GM18502 (cell line): ENCODE results near the gene NDRG3.

Experiments used
- ATAC-seq: cut with Tn5 transposase; IDR thresholded peaks from one replicate; pipeline ENCODE4 v1.9.1; 2021; ENCODE audit warnings: mild to moderate bottlenecking; ENCODE audit not compliant: unreplicated experiment, poor library complexity

The NDRG3 gene

DNA sequence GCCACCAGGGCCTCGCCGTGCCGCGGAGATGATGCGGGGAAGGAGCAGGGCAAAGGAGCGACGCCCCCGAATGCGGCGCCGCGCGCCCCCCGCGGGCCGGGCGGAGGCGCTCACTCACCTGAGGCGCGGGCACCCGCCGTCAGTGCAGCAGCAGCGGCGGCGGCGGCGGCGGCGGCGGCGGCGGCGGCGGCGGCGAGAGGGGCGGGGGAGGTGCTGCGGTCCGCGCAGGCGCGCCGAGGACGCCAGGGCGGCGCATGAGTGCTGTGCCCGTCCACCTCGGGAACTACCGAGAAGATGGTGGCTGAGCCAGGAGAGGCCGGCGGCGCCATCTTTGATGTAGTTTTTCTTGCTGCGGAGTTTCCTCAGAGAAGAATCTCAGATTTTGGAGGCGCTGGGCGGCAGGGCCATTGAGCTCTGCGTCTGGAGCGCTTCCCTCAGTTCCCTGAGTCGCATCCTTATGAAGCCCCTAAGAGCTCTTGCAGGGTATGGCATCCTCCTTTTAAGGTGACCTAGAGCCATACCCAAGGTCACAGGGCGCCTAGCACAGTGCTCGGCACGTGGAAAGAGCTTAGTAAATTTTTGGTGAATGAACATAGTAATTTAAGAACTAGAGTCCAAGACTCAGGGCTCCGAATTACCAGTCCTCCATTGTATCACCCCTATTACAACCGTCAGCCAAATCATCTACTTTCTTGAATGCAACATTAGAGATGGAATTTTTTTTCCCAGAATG, at the start of gene NDRG3:
Gene NDRG3 (minus strand): TSS at position 164 of the 733 bp plus-strand sequence. CDS start 24,355 bp downstream, outside the sequence.
- ATAC-seq, result peak; percentile 94

- ATAC-seq, result no peak
These were observed 48.2 kb upstream of the NDRG3 start for GRCh38 chr20:36794116-36794474.

DNA sequence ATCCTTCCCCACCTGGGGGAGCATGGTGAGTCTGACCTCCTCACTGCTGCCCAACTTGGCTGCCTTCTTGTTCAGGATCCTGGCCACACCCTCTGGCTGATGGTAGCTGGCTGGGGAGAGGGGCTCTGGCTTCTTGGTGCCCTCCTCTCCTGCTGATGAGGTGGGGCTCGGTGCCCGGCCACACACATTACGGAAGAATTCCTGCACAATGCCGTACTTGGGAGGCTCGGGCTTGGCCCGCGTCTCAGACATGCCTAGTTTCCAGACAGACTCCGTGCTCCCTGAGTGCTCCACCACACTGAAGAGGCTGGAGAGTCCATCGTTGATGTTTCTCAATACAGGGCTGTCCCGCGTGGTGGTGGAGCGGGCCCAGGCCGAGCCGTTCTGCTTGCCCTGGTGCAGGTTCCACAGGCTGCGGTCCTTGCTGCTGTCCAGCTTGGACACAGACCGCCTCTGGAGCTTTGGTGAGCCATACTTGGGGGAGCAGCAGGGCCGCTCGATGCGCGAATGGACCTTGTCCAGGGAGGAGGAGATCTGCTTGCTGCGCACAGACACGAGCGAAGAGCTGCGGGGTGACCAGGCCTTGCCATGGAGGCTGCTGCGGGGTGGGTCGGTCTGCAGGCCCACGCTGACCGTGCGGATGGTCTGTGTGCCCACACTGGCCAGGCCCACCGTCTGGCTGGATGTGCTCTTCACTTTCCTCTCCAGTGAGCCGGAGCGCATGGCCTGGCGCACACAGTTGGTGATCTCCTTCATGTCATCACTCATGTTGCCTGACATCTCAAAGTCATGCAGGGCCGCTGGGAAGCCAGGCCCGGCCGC, 47.6 kb upstream of the NDRG3 start:
- ATAC-seq, result no peak

DNA sequence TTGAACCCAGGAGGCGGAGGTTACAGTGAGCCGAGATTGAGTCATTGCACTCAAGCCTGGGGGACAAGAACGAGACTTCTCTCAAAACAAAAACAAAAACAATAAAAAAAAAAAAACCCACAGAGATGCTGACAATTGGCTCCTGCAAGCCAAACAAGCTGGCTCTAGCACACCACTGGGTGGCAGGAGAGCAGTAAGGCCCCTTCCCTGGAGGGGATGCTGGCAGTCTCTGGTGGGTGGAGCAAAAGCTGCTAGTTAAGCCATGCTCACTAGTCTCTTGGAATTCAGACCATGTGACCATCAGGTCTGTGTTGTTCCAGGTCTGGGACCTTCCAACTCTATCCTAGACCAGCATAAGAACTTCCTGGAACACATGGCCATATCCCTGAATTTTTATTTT, 46.5 kb upstream of the NDRG3 start:
- no peak for ATAC-seq

- no peak for ATAC-seq
These were observed 46.0 kb upstream of the NDRG3 start for GRCh38 chr20:36791862-36792261.

DNA sequence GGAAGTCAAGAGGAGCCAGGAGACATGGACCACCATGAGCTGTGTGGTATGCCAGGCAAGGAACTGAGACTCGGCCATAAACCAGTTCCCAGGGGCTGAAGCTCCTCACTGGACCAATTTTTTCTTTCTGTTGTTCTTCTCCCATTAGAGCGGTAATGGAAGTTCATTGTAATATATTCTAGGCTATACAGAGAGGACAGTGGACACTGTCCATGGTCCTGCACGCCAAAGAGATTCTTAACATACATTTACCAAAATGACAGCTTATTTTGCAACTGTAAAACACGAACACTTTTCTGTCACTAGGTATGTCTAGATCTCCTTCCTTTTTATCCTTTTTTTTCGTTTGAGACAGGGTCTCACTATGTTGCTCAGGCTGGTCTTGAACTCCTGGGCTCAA, 40.8 kb upstream of the NDRG3 start:
- ATAC-seq, result no peak

- ATAC-seq, result no peak
These were observed 40.4 kb upstream of the NDRG3 start for GRCh38 chr20:36786246-36786645.

- ATAC-seq, result no peak
These were observed 39.4 kb upstream of the NDRG3 start for GRCh38 chr20:36785308-36785707.

- no peak for ATAC-seq
These were observed 39.0 kb upstream of the NDRG3 start for GRCh38 chr20:36784900-36785299.

- no peak for ATAC-seq
These were observed 38.2 kb upstream of the NDRG3 start for GRCh38 chr20:36784116-36784515.

DNA sequence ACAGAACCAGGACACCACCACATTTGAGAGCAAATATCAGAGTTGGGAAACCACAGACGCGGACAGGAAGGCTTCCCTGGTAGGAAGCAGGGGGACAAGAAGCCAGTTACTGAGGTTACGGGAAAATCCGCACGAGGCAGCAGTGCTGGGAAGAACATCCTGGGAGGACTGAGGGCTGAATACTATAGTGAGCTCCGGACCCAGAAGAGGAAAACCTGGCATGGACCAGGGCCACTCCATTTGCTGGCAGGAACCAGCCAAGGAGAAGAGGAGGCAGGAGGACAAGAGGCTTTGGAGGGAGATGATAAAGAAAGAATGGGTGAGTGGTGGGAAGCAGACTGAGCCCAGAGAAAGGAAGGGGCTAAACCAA, 33.8 kb upstream of the NDRG3 start:
- no peak for ATAC-seq

DNA sequence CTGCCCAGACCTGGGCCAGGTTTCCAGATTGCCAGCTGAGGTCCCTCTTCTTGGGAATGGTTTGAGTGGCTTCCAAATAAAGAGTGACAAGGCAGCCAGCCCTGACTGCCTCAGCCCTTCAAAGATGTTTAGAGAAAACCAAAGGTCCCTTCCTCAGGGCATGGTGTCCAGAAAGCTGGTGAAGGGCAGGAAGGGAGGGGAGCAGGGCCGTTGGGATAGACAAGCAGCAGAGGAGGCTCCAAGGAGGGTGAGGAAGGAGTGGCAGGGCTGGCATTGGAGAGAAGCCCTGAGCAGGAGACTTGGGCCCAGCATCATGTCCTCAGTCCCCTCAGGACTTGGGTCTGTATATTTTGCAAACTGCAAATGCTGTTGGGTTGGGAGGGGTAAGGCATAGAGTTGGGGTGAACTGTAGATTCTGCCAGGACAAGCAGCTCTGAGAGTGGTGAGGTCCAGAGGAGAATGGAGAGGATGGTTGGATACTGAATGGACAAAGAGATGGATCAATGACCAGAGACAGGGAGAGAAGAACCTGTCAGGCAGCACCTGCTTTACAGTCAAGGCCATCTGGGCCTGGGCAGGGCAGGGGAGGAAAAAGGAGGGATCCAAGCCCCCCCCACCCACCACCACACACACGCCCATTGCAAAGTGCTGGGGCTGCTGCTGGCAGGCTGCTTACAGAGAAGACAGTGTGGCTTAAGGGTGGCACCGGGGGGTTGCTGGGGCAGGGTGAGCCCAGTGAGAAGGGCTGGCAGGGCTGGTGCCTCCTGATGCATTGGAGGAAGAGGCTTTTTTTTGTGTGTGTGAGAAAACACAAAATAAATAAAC, 33.2 kb upstream of the NDRG3 start:
- no peak for ATAC-seq

DNA sequence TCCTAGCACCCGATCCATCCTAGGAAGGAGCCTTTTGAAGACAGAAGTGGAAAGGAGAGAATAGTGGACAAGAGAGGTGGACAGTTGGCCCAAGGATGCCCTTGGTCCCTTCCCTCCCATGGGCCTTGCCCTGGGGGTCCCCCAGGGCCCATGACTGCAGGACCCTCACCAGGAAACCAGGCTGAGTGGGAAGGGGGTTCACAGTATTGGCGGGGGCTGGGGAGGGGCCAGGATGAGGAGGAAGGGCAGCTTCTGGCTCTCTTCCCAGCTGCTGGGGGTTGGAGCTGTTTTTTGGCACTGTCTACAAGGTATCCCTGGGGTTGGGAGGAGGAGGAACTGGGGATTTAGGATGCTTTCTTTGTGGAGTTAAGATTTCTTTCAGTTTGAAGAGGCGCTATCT, 31.7 kb upstream of the NDRG3 start:
- no peak for ATAC-seq

DNA sequence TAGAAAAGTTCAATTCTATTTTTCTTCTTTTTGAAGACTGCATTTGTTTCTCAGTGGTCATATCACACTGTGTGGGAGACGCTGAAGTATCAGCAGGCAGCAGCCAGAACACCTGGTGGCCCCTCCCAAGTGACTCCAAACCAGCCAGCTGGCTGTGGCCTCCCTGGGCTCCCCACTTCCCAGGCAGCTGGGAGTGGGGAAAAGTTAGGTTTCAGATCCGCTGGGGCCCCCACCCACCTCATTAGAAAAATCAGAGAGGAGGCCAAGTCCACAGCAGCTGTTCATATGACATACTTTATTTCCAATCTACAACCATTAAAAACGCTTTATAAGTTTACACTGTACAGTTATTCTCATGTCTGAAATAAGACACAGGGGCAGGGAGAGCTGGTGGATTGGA, 31.3 kb upstream of the NDRG3 start:
- ATAC-seq, result no peak

GRCh38 chr20:36775826-36776225, 29.9 kb upstream of the NDRG3 start:
- ATAC-seq, result no peak

DNA sequence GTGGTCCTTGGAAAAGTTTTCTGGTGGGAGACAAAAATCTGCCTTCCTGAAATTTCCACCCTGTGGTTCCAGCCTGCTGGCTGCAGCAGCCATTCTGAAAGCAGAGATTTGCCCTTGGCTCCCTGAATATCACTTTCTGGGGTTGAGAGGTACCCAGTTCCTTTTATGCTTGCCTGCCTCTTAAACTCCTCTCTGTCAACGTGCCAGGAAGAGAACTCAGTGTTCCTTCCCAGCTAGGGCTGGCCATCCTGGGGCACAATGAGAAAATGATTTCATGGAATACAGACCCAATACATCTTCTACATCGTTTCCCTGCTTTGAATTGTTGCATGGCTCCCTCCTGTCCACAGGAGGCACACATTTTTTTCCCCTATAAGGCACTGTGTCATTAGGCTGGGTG, 29.3 kb upstream of the NDRG3 start:
- no peak for ATAC-seq

- ATAC-seq, result peak; percentile 82
These were observed 27.9 kb upstream of the NDRG3 start, which contains the start of gene DSN1 for GRCh38 chr20:36773597-36774390. Gene DSN1 (minus strand): TSS chr20:36773763. CDS start chr20:36771458, 2,305 bp downstream.

- peak; percentile 20 for ATAC-seq
These were observed 27.3 kb upstream of the NDRG3 start for GRCh38 chr20:36773107-36773596.

- no peak for ATAC-seq
These were observed 24.8 kb upstream of the NDRG3 start for GRCh38 chr20:36770680-36771079.
